ENCODE measurements around the gene TRPT1.
"Not testable (repeated sequence)": the region's sequence is repeated elsewhere in the genome, so short reads cannot be mapped to it uniquely, and the experiment has no call there.

The TRPT1 gene

DNA sequence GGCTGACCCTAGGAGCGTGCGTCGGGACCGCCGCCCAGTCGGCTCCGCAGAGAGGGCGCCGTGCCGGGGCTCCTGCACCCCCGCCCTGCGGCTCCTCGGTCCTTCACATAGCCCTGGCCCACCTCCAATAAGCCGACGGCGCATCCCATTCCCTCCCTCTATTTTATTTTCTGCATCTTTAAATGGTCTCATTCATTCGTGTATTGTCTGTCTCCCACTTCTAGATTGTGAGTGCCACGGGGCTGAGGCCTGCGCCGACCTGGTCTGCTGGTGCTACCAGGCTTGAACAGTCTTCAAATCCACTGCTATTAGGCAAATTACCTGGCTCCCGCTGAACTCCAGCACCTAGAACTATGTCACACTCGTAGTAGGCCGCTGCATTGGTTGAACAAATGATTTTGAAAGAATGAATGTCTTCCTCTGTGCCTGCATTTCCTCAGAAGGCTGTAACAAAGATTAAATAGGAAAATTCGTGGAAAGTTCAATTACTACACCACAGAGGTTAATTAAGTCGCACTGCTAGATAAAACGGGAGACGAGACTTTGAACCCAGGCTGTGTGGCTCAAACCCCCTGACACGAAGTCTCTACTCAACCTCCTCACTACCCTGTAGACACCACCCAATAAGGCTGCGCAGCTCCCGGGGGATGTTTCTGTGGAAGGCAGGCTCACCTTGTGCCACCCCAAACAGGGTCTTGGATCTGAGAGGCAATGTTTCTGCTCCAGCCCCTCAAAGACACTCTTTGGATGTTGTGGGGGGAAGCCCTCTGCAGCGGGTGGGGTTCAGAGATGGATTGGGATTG is 21.9 kb upstream of the TRPT1 start:
- no peak for DNase-seq (ENCODE audit: low read depth)
- TF ChIP-seq, protein P1, sequence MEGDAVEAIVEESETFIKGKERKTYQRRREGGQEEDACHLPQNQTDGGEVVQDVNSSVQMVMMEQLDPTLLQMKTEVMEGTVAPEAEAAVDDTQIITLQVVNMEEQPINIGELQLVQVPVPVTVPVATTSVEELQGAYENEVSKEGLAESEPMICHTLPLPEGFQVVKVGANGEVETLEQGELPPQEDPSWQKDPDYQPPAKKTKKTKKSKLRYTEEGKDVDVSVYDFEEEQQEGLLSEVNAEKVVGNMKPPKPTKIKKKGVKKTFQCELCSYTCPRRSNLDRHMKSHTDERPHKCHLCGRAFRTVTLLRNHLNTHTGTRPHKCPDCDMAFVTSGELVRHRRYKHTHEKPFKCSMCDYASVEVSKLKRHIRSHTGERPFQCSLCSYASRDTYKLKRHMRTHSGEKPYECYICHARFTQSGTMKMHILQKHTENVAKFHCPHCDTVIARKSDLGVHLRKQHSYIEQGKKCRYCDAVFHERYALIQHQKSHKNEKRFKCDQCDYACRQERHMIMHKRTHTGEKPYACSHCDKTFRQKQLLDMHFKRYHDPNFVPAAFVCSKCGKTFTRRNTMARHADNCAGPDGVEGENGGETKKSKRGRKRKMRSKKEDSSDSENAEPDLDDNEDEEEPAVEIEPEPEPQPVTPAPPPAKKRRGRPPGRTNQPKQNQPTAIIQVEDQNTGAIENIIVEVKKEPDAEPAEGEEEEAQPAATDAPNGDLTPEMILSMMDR (conservative IDR thresholded peaks at IDR 0.05; ENCODE audit: low read depth, low read length) = no peak
- H3K4me3 ChIP-seq (ENCODE audit: low read depth, low read length) = peak overlapping the region; percentile 64

DNA sequence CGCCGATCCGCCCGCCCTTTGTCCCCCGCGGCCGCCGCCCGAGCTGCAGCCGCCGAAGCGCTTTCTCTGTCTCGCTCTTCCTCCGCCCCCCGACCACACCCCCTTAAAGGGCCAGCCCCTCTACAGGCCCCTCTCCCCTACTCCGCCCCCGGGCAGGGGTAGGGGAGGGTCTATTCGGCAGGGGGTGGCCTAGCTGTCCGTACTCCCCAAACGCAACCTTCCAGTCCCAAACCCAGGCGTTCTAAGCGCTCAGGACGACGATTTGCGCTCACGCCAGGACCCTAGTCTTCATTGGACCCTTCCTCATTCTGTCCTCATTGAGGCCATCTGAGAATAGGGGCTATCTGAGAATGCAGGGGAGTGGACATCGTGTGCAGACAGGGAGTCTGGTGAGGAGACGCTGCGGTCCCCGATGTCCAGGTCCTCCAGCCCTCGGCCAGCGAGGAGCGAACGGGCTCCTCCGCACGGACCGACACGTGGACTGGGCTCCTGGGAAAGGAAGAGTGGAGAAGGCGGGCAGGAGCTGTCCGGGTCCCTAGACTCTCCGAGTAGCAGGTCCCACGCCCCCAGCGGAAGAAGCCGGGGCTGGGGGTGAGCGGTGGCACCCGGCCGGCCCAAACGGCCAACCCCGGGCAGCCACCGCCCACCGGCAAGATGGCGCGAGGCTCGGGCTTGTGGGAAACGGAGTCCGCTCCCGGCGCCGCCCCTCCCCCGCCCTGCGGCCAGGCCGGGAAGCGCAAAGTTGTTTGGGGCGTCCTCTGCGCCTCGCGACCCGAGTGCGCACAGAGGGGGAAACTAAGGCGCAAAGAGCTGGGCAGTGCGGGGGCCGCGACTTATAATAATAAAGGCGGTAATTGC is 21.1 kb upstream of the TRPT1 start, which contains the start of gene PPP1R14B:
Gene PPP1R14B (minus strand): TSS at position 73 of the 858 bp plus-strand sequence. CDS start 270 bp downstream, outside the sequence.
- DNase-seq (ENCODE audit: low read depth) = peak; percentile 87
- TF ChIP-seq, protein P1 (conservative IDR thresholded peaks at IDR 0.05; ENCODE audit: low read depth, low read length) = peak; percentile 4
- peak within 1 kb of the TSS; percentile 64 for H3K4me3 ChIP-seq (ENCODE audit: low read depth, low read length)

DNA sequence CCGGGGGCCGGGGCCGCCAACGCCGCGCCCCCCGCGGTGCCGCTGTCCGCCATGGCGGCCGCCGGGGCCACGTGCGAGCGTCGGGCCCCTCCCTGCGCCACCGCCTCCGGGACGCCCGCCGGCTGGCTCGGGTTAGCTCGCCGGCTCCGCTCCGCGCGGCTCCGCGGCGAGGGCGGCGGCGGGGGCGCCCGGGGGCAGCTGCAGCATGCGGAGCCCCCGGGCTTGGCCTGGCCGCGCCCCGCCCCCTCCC is 20.6 kb upstream of the TRPT1 start:
- not testable (repeated sequence) for DNase-seq (ENCODE audit: low read depth)
- peak overlapping the region; percentile 64 for H3K4me3 ChIP-seq (ENCODE audit: low read depth, low read length)

DNA sequence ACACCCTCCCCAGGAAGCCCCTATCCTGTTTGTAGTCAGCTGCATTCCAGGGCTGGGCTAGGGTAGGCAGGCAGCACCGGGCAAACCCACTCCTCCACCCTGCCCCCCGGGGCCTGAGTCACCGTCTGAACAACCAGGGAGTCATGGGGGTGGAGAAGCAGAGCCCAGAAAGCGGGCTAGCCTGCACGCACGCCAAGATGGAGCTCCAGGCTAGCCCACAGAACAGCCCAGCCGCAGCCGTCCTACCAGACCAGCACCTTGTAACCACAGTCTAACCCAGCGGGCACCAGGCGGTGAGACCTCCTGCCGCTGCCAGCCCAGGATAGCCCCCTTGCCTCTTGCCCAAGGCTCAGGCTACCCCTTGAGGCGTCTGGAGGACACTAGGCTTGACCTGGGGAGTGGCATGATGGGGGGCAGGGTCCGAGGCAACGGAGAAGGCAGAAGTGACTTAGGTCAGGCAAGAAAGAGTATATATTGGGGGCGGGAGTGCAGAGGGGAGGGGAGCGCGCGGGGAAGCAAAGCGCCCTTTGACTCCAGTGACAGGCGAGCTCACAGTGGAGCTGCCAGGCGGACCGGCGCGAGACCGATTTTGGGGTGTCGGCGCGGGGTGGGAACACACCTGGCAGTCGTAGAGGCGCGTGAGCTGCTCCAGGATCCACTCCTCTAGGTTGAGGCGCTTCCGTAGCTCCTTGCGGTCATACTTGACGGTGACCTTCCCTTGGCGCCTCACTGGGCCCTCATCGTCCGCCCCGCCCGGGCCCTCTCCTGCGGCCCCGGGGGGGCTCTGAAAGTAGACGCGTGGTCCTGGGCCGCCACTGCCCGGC is 20.0 kb upstream of the TRPT1 start:
- TF ChIP-seq, protein P1 (conservative IDR thresholded peaks at IDR 0.05; ENCODE audit: low read depth, low read length) = no peak
- H3K4me3 ChIP-seq (ENCODE audit: low read depth, low read length) = peak overlapping the region; percentile 64
- peak; percentile 82 for DNase-seq (ENCODE audit: low read depth)

DNA sequence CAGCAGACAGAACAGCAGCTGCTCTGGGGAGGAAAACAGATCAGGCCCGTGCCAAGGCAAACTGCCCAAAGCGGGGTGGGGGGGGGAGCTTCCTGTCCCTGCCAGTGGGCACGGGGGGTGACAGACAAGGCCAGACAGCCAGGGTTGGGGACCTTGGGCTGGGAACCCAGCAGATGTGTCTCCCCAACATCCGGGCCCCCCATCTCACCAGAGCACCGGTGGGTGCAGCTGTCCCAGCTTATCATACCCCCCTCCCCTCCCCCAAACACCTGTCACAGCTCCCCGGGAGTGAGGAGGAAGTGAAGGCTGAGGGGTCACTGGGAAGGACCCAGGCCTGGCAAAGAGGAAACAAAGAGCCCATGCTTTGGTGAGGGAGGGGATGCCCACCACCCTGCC is 19.4 kb upstream of the TRPT1 start:
- peak overlapping the region; percentile 64 for H3K4me3 ChIP-seq (ENCODE audit: low read depth, low read length)
- TF ChIP-seq, protein P1 (conservative IDR thresholded peaks at IDR 0.05; ENCODE audit: low read depth, low read length) = no peak
- no peak for DNase-seq (ENCODE audit: low read depth)

DNA sequence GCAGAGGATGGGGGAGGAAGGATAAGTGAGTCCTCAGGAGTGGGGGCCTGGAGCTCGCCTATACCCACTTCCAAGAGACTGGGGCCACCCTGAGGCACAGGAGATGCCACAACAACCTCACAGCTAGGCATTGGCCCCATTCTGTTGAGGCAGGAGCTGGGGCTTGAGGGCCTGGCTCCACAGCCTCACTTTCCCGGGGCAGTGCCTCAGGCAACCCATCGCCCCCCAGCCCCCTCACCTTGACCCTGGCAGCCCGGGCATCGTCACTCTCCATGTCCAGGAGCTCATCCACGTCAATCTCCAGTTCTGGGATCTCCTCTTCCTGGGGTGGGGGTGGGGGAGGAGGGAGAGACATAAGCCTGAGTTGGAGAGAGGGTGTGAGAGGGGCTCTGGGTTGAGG is 19.0 kb upstream of the TRPT1 start:
- DNase-seq (ENCODE audit: low read depth) = no peak
- H3K4me3 ChIP-seq (ENCODE audit: low read depth, low read length) = peak overlapping the region; percentile 64
- TF ChIP-seq, protein P1 (conservative IDR thresholded peaks at IDR 0.05; ENCODE audit: low read depth, low read length) = no peak

DNA sequence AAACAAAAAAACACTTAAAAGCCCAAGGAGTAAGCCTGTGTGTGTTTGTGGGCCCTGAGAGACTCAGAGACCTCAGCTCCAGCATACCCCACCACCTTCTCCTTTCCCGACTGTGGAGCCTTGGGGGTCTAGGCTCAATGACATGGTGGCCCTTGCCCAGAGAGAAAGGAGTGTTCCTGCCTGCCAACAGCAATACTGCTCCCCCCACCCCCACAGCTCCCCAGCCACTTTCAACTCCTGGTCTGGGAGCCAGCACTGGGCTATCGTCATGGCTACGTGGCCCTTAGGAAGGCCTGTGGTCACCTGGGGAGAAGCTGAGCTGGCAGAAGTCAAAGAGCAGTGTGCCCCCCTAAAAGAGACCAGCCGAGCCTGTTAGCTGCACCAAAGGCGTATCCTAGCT is 18.1 kb upstream of the TRPT1 start:
- DNase-seq (ENCODE audit: low read depth) = no peak
- no peak overlapping the region for H3K4me3 ChIP-seq (ENCODE audit: low read depth, low read length)
- TF ChIP-seq, protein P1 (conservative IDR thresholded peaks at IDR 0.05; ENCODE audit: low read depth, low read length) = no peak
